ENCODE measurements around the gene EFCC1.

The EFCC1 gene

GRCh38 chr3:129005526-129006303 lies 4.6 kb downstream of the EFCC1 start (continued):
- TF ChIP-seq ARNTL (CRISPR knock-in tag; IDR thresholded peaks at IDR 0.05; ENCODE audit: borderline replicate concordance, low read depth) (no peak), BACH2 (CRISPR knock-in tag; IDR thresholded peaks at IDR 0.05; ENCODE audit: borderline replicate concordance) (no peak), CREB5 (CRISPR knock-in tag; IDR thresholded peaks at IDR 0.05; ENCODE audit: low read depth) (no peak), CSDC2 (CRISPR knock-in tag; IDR thresholded peaks at IDR 0.05) (no peak), POU6F1 (CRISPR knock-in tag; IDR thresholded peaks at IDR 0.05; ENCODE audit: borderline replicate concordance, low read depth) (no peak), ZNF565 (CRISPR knock-in tag; conservative IDR thresholded peaks at IDR 0.05; ENCODE audit: low read depth) (no peak)
- TF ChIP-seq, protein P1, sequence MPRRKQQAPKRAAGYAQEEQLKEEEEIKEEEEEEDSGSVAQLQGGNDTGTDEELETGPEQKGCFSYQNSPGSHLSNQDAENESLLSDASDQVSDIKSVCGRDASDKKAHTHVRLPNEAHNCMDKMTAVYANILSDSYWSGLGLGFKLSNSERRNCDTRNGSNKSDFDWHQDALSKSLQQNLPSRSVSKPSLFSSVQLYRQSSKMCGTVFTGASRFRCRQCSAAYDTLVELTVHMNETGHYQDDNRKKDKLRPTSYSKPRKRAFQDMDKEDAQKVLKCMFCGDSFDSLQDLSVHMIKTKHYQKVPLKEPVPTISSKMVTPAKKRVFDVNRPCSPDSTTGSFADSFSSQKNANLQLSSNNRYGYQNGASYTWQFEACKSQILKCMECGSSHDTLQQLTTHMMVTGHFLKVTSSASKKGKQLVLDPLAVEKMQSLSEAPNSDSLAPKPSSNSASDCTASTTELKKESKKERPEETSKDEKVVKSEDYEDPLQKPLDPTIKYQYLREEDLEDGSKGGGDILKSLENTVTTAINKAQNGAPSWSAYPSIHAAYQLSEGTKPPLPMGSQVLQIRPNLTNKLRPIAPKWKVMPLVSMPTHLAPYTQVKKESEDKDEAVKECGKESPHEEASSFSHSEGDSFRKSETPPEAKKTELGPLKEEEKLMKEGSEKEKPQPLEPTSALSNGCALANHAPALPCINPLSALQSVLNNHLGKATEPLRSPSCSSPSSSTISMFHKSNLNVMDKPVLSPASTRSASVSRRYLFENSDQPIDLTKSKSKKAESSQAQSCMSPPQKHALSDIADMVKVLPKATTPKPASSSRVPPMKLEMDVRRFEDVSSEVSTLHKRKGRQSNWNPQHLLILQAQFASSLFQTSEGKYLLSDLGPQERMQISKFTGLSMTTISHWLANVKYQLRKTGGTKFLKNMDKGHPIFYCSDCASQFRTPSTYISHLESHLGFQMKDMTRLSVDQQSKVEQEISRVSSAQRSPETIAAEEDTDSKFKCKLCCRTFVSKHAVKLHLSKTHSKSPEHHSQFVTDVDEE (CRISPR knock-in tag; IDR thresholded peaks at IDR 0.05), result no peak

DNA sequence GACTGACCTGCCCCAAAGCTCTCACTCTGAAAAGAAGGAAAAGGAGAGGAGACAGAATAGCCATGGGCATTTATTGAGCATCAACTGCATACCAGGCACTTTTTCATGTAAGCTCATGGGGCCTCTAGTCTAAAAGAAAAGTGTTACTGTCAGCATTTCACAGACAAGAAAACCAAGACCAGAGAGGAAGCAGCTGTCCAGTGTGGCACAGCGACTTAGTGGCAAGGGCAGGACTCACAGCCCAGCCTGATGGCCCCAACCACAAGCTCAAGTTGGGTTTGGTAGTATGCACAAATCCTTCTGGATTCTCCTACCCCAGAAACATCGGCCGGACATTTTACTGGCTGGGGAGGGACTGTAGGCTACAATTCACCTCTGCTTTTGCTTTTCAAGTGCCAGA lies 5.8 kb downstream of the EFCC1 start:
- no peak for ATAC-seq

More for the DNA sequence above, 5.8 kb downstream of the EFCC1 start:
- TF ChIP-seq ZFP30 (CRISPR knock-in tag; IDR thresholded peaks at IDR 0.05) (no peak), CREB5 (CRISPR knock-in tag; IDR thresholded peaks at IDR 0.05; ENCODE audit: low read depth) (no peak), PPARA (CRISPR knock-in tag; IDR thresholded peaks at IDR 0.05; ENCODE audit: borderline replicate concordance) (no peak), ZNF70 (CRISPR knock-in tag; IDR thresholded peaks at IDR 0.05) (no peak), ISL1 (CRISPR knock-in tag; IDR thresholded peaks at IDR 0.05) (no peak), ZNF565 (CRISPR knock-in tag; conservative IDR thresholded peaks at IDR 0.05; ENCODE audit: low read depth) (no peak), ESRRG (CRISPR knock-in tag; IDR thresholded peaks at IDR 0.05) (no peak), SNAI2 (CRISPR knock-in tag; IDR thresholded peaks at IDR 0.05) (no peak), TCF4 (CRISPR knock-in tag; IDR thresholded peaks at IDR 0.05; ENCODE audit: borderline replicate concordance) (no peak), POU6F1 (CRISPR knock-in tag; IDR thresholded peaks at IDR 0.05; ENCODE audit: borderline replicate concordance, low read depth) (no peak), ZC3H10 (CRISPR knock-in tag; IDR thresholded peaks at IDR 0.05) (no peak), RARB (CRISPR knock-in tag; IDR thresholded peaks at IDR 0.05) (no peak), CSDC2 (CRISPR knock-in tag; IDR thresholded peaks at IDR 0.05) (no peak), GLIS3 (CRISPR knock-in tag; IDR thresholded peaks at IDR 0.05) (no peak), ZNF8 (CRISPR knock-in tag; IDR thresholded peaks at IDR 0.05) (no peak)
- TF ChIP-seq, protein P2, sequence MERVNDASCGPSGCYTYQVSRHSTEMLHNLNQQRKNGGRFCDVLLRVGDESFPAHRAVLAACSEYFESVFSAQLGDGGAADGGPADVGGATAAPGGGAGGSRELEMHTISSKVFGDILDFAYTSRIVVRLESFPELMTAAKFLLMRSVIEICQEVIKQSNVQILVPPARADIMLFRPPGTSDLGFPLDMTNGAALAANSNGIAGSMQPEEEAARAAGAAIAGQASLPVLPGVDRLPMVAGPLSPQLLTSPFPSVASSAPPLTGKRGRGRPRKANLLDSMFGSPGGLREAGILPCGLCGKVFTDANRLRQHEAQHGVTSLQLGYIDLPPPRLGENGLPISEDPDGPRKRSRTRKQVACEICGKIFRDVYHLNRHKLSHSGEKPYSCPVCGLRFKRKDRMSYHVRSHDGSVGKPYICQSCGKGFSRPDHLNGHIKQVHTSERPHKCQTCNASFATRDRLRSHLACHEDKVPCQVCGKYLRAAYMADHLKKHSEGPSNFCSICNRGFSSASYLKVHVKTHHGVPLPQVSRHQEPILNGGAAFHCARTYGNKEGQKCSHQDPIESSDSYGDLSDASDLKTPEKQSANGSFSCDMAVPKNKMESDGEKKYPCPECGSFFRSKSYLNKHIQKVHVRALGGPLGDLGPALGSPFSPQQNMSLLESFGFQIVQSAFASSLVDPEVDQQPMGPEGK (CRISPR knock-in tag; IDR thresholded peaks at IDR 0.05; ENCODE audit: borderline replicate concordance), result no peak
- TF ChIP-seq, protein P1 (CRISPR knock-in tag; IDR thresholded peaks at IDR 0.05), result no peak
- TF ChIP-seq, protein P3, sequence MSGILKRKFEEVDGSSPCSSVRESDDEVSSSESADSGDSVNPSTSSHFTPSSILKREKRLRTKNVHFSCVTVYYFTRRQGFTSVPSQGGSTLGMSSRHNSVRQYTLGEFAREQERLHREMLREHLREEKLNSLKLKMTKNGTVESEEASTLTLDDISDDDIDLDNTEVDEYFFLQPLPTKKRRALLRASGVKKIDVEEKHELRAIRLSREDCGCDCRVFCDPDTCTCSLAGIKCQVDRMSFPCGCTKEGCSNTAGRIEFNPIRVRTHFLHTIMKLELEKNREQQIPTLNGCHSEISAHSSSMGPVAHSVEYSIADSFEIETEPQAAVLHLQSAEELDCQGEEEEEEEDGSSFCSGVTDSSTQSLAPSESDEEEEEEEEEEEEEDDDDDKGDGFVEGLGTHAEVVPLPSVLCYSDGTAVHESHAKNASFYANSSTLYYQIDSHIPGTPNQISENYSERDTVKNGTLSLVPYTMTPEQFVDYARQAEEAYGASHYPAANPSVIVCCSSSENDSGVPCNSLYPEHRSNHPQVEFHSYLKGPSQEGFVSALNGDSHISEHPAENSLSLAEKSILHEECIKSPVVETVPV (CRISPR knock-in tag; IDR thresholded peaks at IDR 0.05), result no peak

Data from SK-N-SH treated with all-trans-retinoic acid at 6 μM for 48 hours (cell line).